IMR-90 (cell line): ENCODE measurements around the gene ACAA2. TPM values are rescaled to one million over a fixed set of nuclear protein-coding genes. Genes with fewer than 3 reads are reported as not detected.

Experiments used
- ATAC-seq: fragments of 200-7000 bp; cut with Tn5 transposase; 2 replicates; pipeline ENCODE4 v1.9.1; 2020; ENCODE audit warnings: low read depth, mild to moderate bottlenecking, moderate library complexity
- BruUV-seq: library from RNA; stranded (reverse); fragments of 400-500 nt; replicated peaks from 2 replicates; lab custom pipeline; 2021; lab: Mats Ljungman, UMichigan
- CTCF ChIA-PET: fragments of 300-600 bp; formaldehyde crosslinking; extraction: SDS; loops from one replicate; lab custom pipeline; 2021; ENCODE audit warnings: antibody characterized with exemption; lab: Yijun Ruan, JAX
- POLR2A ChIA-PET: fragments of 300-600 bp; sonication (Branson Sonifier 250); formaldehyde crosslinking; loops from one replicate; lab custom pipeline; 2022; ENCODE audit warnings: antibody characterized with exemption; ENCODE audit not compliant: unreplicated experiment; lab: Charles Lee
- DNase-seq: peaks from one replicate; pipeline ENCODE4 v3.0.0; 2013
- H2AFZ ChIP-seq: replicated peaks from 2 replicates; pipeline ENCODE3; 2013; ENCODE audit warnings: low read length, mild to moderate bottlenecking; ENCODE audit not compliant: poor library complexity
- H2AK5ac ChIP-seq: 2 replicates; pipeline ENCODE4 v1.6.1; 2013; ENCODE audit warnings: low read depth, low read length, inconsistent platforms
- H2AK9ac ChIP-seq: replicated peaks from 2 replicates; pipeline ENCODE3; 2013; ENCODE audit warnings: mild to moderate bottlenecking, low read depth, low read length, moderate library complexity; ENCODE audit not compliant: poor library complexity
- H2BK120ac ChIP-seq: 2 replicates; pipeline ENCODE4 v1.6.1; 2013; ENCODE audit warnings: low read depth, low read length, inconsistent platforms
- H2BK15ac ChIP-seq: 3 replicates; pipeline ENCODE4 v1.6.1; 2013; ENCODE audit warnings: low read depth, low read length, inconsistent platforms
- H2BK20ac ChIP-seq: 2 replicates; pipeline ENCODE4 v1.6.1; 2013; ENCODE audit warnings: low read depth, mild to moderate bottlenecking, inconsistent platforms, low read length, moderate library complexity
- H2BK5ac ChIP-seq: 2 replicates; pipeline ENCODE4 v1.6.1; 2013; ENCODE audit warnings: mild to moderate bottlenecking, low read depth, low read length, inconsistent platforms; ENCODE audit not compliant: poor library complexity, severe bottlenecking
- H3K14ac ChIP-seq: replicated peaks from 2 replicates; pipeline ENCODE4 v1.6.1; 2013; ENCODE audit warnings: low read depth, low read length, inconsistent platforms
- H3K18ac ChIP-seq: 2 replicates; pipeline ENCODE4 v1.6.1; 2013; ENCODE audit warnings: low read depth, low read length, control low read depth
- H3K23ac ChIP-seq: 2 replicates; pipeline ENCODE4 v1.6.1; 2013; ENCODE audit warnings: low read depth, low read length, inconsistent platforms
- H3K27ac ChIP-seq: 2 replicates; pipeline ENCODE4 v1.5.1; 2013; ENCODE audit warnings: mild to moderate bottlenecking, control low read depth, low read length; ENCODE audit not compliant: insufficient read depth
- H3K27me3 ChIP-seq: 2 replicates; pipeline ENCODE4 v1.6.1; 2013; ENCODE audit warnings: low read length; ENCODE audit not compliant: control insufficient read depth, insufficient read depth
- H3K36me3 ChIP-seq: 2 replicates; pipeline ENCODE4 v1.6.1; 2013; ENCODE audit warnings: low read length, mixed read lengths; ENCODE audit not compliant: control insufficient read depth, insufficient read depth
- H3K4ac ChIP-seq: 2 replicates; pipeline ENCODE4 v1.6.1; 2013; ENCODE audit warnings: low read depth, low read length, inconsistent platforms
- H3K4me1 ChIP-seq: 2 replicates; pipeline ENCODE4 v1.6.1; 2013; ENCODE audit warnings: low read length, mixed read lengths; ENCODE audit not compliant: control insufficient read depth, insufficient read depth
- H3K4me2 ChIP-seq: 2 replicates; pipeline ENCODE4 v1.6.1; 2013; ENCODE audit warnings: low read depth, mild to moderate bottlenecking, control low read depth, low read length, moderate library complexity
- H3K4me3 ChIP-seq: 2 replicates; pipeline ENCODE4 v1.5.1; 2013; ENCODE audit warnings: low read depth, mild to moderate bottlenecking, control low read depth, low read length, moderate library complexity; ENCODE audit not compliant: insufficient read depth
- H3K56ac ChIP-seq: 2 replicates; pipeline ENCODE4 v1.6.1; 2013; ENCODE audit warnings: low read length, inconsistent platforms; ENCODE audit not compliant: insufficient read depth; ENCODE audit errors: extremely low read depth
- H3K79me1 ChIP-seq, 2 experiments: 2 replicates each; pipeline ENCODE4 v1.6.1; 2013; ENCODE audit warnings: low read length in 2 of 2, inconsistent platforms in 1 of 2, low read depth in 1 of 2
- H3K9ac ChIP-seq: 2 replicates; pipeline ENCODE4 v1.6.1; 2013; ENCODE audit warnings: low read depth, low read length, control low read depth
- H3K9me1 ChIP-seq: 2 replicates; pipeline ENCODE4 v1.6.1; 2013; ENCODE audit warnings: low read length, inconsistent platforms; ENCODE audit not compliant: insufficient read depth
- H3K9me3 ChIP-seq: 2 replicates; pipeline ENCODE4 v1.6.1; 2013; ENCODE audit warnings: low read length; ENCODE audit not compliant: control insufficient read depth, insufficient read depth
- H4K20me1 ChIP-seq: 2 replicates; pipeline ENCODE4 v1.6.1; 2013; ENCODE audit warnings: low read length, inconsistent platforms; ENCODE audit not compliant: insufficient read depth
- H4K5ac ChIP-seq: 2 replicates; pipeline ENCODE4 v1.6.1; 2013; ENCODE audit warnings: mild to moderate bottlenecking, low read depth, low read length, control low read depth
- H4K8ac ChIP-seq, 2 experiments: 2 replicates each; pipeline ENCODE4 v1.6.1; 2013; ENCODE audit warnings: low read depth in 2 of 2, low read length in 2 of 2, control low read depth in 1 of 2, inconsistent platforms in 1 of 2
- H4K91ac ChIP-seq: 2 replicates; pipeline ENCODE4 v1.6.1; 2013; ENCODE audit warnings: low read depth, low read length, inconsistent platforms; ENCODE audit not compliant: insufficient read depth
- CEBPB ChIP-seq: IDR thresholded peaks from 2 replicates; pipeline ENCODE4 v1.6.1; 2012; ENCODE audit warnings: low read depth, low read length, improper control_type of control experiment
- MAZ ChIP-seq: IDR thresholded peaks from 2 replicates; pipeline ENCODE4 v1.6.1; 2012; ENCODE audit warnings: low read depth, mild to moderate bottlenecking, low read length, improper control_type of control experiment, moderate library complexity, borderline replicate concordance
- WGBS, 2 experiments: methylation state at CpG; one replicate each; pipeline versions ENCODE4 v1.1.5 to v1.1.7; 2013; ENCODE audit warnings: missing lambda C conversion rate in 2 of 2; ENCODE audit not compliant: insufficient read length in 1 of 2; ENCODE audit errors: extremely low coverage in 2 of 2; 5-methylcytosine and 5-hydroxymethylcytosine counted together
- dilution Hi-C: fragments of 300-500 bp; cut with HindIII; formaldehyde crosslinking; loops from one replicate; pipeline ENCODE4 v1.14.3; 2018; ENCODE audit warnings: low sequenced_read_pairs; ENCODE audit not compliant: unreplicated experiment
- in situ Hi-C: fragments of 300-500 bp; cut with MboI; formaldehyde crosslinking; loops from 3 replicates; pipeline ENCODE4 v1.14.3; 2019; ENCODE audit warnings: low sequenced_read_pairs, inconsistent platforms, mixed read lengths
- intact Hi-C: fragments of 100-400 bp; cut with micrococcal nuclease; formaldehyde crosslinking; loops from 2 replicates; pipeline ENCODE4 v1.10.0; 2022
- polyA plus RNA-seq, 3 experiments: library from polyadenylated mRNA; depleted of rRNA; stranded (reverse); fragments of >200 nt; gene quantifications; 2 replicates each; pipeline ENCODE4 v1.2.3, GENCODE V29; 2012; ENCODE audit warnings: low replicate concordance in 1 of 3
- total RNA-seq: library from RNA; depleted of rRNA; stranded (reverse); fragments of >200 nt; gene quantifications from 2 replicates; pipeline ENCODE4 v1.2.3, GENCODE V29; 2012
- TF ChIP-seq, protein P1 (sequence below): fragments of 150-350 bp; IDR thresholded peaks from 2 replicates; pipeline ENCODE4 v1.6.1; 2017; ENCODE audit warnings: mild to moderate bottlenecking, antibody characterized with exemption, low read length, low read depth

The ACAA2 gene
- total and polyA plus RNA-seq, 2 of the 4 experiments (the other 2 are of a cell fraction) = 24.4 to 61.5 TPM

- Histone ChIP-seq H3K14ac (no peak overlapping the region), H3K27ac (no peak overlapping the region), H2BK20ac (no peak overlapping the region), H4K5ac (no peak overlapping the region), H3K23ac (no peak overlapping the region), H4K20me1 (no peaks in the 10 kb centered on the region), H3K9ac (no peak overlapping the region), H2AFZ (no peak overlapping the region), H3K56ac (no peak overlapping the region), H3K27me3 (peaks cover 8% of the 10 kb centered on the region; the same call in 1 of the 2 replicates), H2BK15ac (no peak overlapping the region), H4K91ac (no peak overlapping the region), H3K36me3 (no peaks in the 10 kb centered on the region), H3K4me1 (no peaks in the 10 kb centered on the region), H3K9me1 (no peaks in the 10 kb centered on the region), H3K4me3 (no peak overlapping the region), H3K4ac (no peak overlapping the region), H3K79me1 (no peaks in the 10 kb centered on the region), H2BK120ac (no peak overlapping the region), H2AK5ac (no peak overlapping the region), H3K9me3 (no peaks in the 10 kb centered on the region), H4K8ac (no peak overlapping the region), H3K18ac (no peak overlapping the region), H3K4me2 (no peak overlapping the region), H2BK5ac (no peak overlapping the region), H2AK9ac (no peak overlapping the region)
- in situ Hi-C loops = loop anchor here (5.0 kb wide), 1 partner anchor 344 kb away; no protein-coding TSS in a partner anchor
- dilution Hi-C loops = no loop called here
- POLR2A ChIA-PET = no interaction called here
- ATAC-seq (no peak), DNase-seq (no peak)
- intact Hi-C loops = loop anchor here (5.0 kb wide), 1 partner anchor 89 kb away; no protein-coding TSS in a partner anchor
- CTCF ChIA-PET = interaction anchor here (0.6 to 0.7 kb wide), 2 partner anchors 60 to 301 kb away, joined by 3 read pairs; no protein-coding TSS in a partner anchor
- 70% methylated on average over 2 of the region's 7 CpGs; no CpG with 5 or more reads in 1 of the 2 experiments for WGBS, 2 experiments
- TF ChIP-seq MAZ = no peak
- TF ChIP-seq CEBPB = no peak
- TF ChIP-seq, protein P1, sequence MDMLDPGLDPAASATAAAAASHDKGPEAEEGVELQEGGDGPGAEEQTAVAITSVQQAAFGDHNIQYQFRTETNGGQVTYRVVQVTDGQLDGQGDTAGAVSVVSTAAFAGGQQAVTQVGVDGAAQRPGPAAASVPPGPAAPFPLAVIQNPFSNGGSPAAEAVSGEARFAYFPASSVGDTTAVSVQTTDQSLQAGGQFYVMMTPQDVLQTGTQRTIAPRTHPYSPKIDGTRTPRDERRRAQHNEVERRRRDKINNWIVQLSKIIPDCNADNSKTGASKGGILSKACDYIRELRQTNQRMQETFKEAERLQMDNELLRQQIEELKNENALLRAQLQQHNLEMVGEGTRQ = no peak
- BruUV-seq = no TSS peak
These were observed 42.5 kb upstream of the ACAA2 start for GRCh38 chr18:49855711-49856415.
